Measurements from ENCODE around the gene CADPS.

DNA sequence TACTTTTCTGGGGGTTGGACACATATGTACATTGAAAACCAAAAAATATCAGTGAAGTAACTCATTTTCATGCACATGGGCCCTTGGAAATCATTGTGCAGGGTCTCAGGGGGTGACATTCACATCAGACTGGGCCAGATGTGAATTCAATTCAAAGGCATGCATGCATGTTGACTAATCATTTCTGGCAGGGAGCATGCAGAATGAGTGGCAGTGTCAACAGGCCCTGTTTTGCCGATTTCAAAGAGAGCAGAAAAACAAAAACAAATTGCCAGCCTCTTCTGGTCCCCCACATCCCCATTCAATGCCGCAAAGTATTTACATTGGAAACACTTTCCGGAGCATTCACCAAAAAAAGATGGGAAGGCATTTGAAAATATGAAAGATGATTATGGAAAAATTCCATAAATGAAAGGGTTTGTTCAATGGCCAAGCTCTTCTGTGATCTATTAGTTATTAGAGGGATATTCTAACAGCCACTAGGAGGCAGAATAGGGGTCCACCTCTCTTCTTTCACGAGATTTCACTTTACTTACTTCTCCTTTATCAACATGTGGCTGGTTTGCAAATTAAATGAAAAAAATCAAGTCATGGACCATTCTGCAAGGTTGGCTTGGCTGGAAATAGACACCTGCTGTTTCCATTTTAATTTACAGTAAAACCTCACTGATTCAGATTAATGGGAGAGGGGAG lies 382.0 kb downstream of the CADPS start:
- TF ChIP-seq, protein P1, sequence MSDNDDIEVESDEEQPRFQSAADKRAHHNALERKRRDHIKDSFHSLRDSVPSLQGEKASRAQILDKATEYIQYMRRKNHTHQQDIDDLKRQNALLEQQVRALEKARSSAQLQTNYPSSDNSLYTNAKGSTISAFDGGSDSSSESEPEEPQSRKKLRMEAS (CRISPR knock-in tag; IDR thresholded peaks at IDR 0.05) = no peak
- no peak for TF ChIP-seq EP300 (IDR thresholded peaks at IDR 0.05; ENCODE audit: low read length)
- no peak for TF ChIP-seq POLR2AphosphoS5 (IDR thresholded peaks at IDR 0.05; ENCODE audit: control insufficient read depth, insufficient read depth, low read depth, low read length)
- TF ChIP-seq, protein P2, sequence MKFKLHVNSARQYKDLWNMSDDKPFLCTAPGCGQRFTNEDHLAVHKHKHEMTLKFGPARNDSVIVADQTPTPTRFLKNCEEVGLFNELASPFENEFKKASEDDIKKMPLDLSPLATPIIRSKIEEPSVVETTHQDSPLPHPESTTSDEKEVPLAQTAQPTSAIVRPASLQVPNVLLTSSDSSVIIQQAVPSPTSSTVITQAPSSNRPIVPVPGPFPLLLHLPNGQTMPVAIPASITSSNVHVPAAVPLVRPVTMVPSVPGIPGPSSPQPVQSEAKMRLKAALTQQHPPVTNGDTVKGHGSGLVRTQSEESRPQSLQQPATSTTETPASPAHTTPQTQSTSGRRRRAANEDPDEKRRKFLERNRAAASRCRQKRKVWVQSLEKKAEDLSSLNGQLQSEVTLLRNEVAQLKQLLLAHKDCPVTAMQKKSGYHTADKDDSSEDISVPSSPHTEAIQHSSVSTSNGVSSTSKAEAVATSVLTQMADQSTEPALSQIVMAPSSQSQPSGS (CRISPR knock-in tag; IDR thresholded peaks at IDR 0.05) = no peak
- TF ChIP-seq ELF4 (CRISPR knock-in tag; IDR thresholded peaks at IDR 0.05) = no peak
- no peak for TF ChIP-seq ZFX (CRISPR knock-in tag; IDR thresholded peaks at IDR 0.05)
- TF ChIP-seq U2AF1 (optimal IDR thresholded peaks at IDR 0.05; ENCODE audit: low read depth, low read length) = no peak

Measured in K562 (cell line).